Measurements from ENCODE around the gene TOPAZ1. TPM values are rescaled to one million over a fixed set of nuclear protein-coding genes. Genes with fewer than 3 reads are reported as not detected.

The TOPAZ1 gene
- total RNA-seq, 1 donor from 2014 or later, result not detected

GRCh38 chr3:44238889-44239288 lies 2.8 kb upstream of the TOPAZ1 start:
- H3K27ac ChIP-seq (ENCODE audit: low read depth, low read length), result no peak overlapping the region
- no peaks in the 10 kb centered on the region for H3K9me3 ChIP-seq (ENCODE audit: control insufficient read depth in 3 of 3, low read length in 3 of 3)
- H3K4me1 ChIP-seq (ENCODE audit: control insufficient read depth in 3 of 3, insufficient read depth in 3 of 3, low read length in 3 of 3), result no peaks in the 10 kb centered on the region
- H3K9ac ChIP-seq (ENCODE audit: low read depth in 1 of 3, low read length in 3 of 3), result no peak overlapping the region
- H3K36me3 ChIP-seq (ENCODE audit: control insufficient read depth in 3 of 3, insufficient read depth in 3 of 3, low read length in 3 of 3), result no peaks in the 10 kb centered on the region
- no peaks in the 10 kb centered on the region for H3K27me3 ChIP-seq (ENCODE audit: control insufficient read depth in 3 of 3, insufficient read depth in 3 of 3, low read length in 3 of 3)
- H3K4me3 ChIP-seq (ENCODE audit: low read length in 3 of 3), result no peak overlapping the region

GRCh38 chr3:44240061-44240460 lies 1.6 kb upstream of the TOPAZ1 start:
- no peaks in the 10 kb centered on the region for H3K4me1 ChIP-seq (ENCODE audit: control insufficient read depth in 3 of 3, insufficient read depth in 3 of 3, low read length in 3 of 3)
- no peak overlapping the region for H3K4me3 ChIP-seq (ENCODE audit: low read length in 3 of 3)
- H3K9ac ChIP-seq (ENCODE audit: low read depth in 1 of 3, low read length in 3 of 3), result no peak overlapping the region
- H3K27ac ChIP-seq (ENCODE audit: low read depth, low read length), result no peak overlapping the region
- H3K27me3 ChIP-seq (ENCODE audit: control insufficient read depth in 3 of 3, insufficient read depth in 3 of 3, low read length in 3 of 3), result no peaks in the 10 kb centered on the region
- H3K9me3 ChIP-seq (ENCODE audit: control insufficient read depth in 3 of 3, low read length in 3 of 3), result no peaks in the 10 kb centered on the region
- no peaks in the 10 kb centered on the region for H3K36me3 ChIP-seq (ENCODE audit: control insufficient read depth in 3 of 3, insufficient read depth in 3 of 3, low read length in 3 of 3)

GRCh38 chr3:44242721-44243120 lies 1.0 kb downstream of the TOPAZ1 start:
- no peaks in the 10 kb centered on the region for H3K27me3 ChIP-seq (ENCODE audit: control insufficient read depth in 3 of 3, insufficient read depth in 3 of 3, low read length in 3 of 3)
- no peak overlapping the region for H3K9ac ChIP-seq (ENCODE audit: low read depth in 1 of 3, low read length in 3 of 3)
- H3K9me3 ChIP-seq (ENCODE audit: control insufficient read depth in 3 of 3, low read length in 3 of 3), result peaks cover 0 to under 1% (median 0%) of the 10 kb centered on the region in 3 donors
- no peak overlapping the region for H3K4me3 ChIP-seq (ENCODE audit: low read length in 3 of 3)
- H3K4me1 ChIP-seq (ENCODE audit: control insufficient read depth in 3 of 3, insufficient read depth in 3 of 3, low read length in 3 of 3), result no peaks in the 10 kb centered on the region
- no peaks in the 10 kb centered on the region for H3K36me3 ChIP-seq (ENCODE audit: control insufficient read depth in 3 of 3, insufficient read depth in 3 of 3, low read length in 3 of 3)
- H3K27ac ChIP-seq (ENCODE audit: low read depth, low read length), result no peak overlapping the region

GRCh38 chr3:44248152-44248551 lies 6.5 kb downstream of the TOPAZ1 start:
- Histone ChIP-seq H3K9ac (ENCODE audit: low read depth in 1 of 3, low read length in 3 of 3) (no peak overlapping the region), H3K4me1 (ENCODE audit: control insufficient read depth in 3 of 3, insufficient read depth in 3 of 3, low read length in 3 of 3) (no peaks in the 10 kb centered on the region), H3K27ac (ENCODE audit: low read depth, low read length) (no peak overlapping the region), H3K36me3 (ENCODE audit: control insufficient read depth in 3 of 3, insufficient read depth in 3 of 3, low read length in 3 of 3) (no peaks in the 10 kb centered on the region), H3K4me3 (ENCODE audit: low read length in 3 of 3) (no peak overlapping the region), H3K27me3 (ENCODE audit: control insufficient read depth in 3 of 3, insufficient read depth in 3 of 3, low read length in 3 of 3) (no peaks in the 10 kb centered on the region), H3K9me3 (ENCODE audit: control insufficient read depth in 3 of 3, low read length in 3 of 3) (peaks cover 0 to 5% (median 0%) of the 10 kb centered on the region in 3 donors)

- Histone ChIP-seq H3K27me3 (ENCODE audit: control insufficient read depth in 3 of 3, insufficient read depth in 3 of 3, low read length in 3 of 3) (no peaks in the 10 kb centered on the region), H3K27ac (ENCODE audit: low read depth, low read length) (no peak overlapping the region)
Measured at GRCh38 chr3:44252332-44252959, 10.8 kb downstream of the TOPAZ1 start.

GRCh38 chr3:44259404-44259803 lies 17.7 kb downstream of the TOPAZ1 start:
- H3K9ac ChIP-seq (ENCODE audit: low read depth in 1 of 3, low read length in 3 of 3), result no peak overlapping the region
- peaks cover 0 to 3% (median 2%) of the 10 kb centered on the region in 3 donors for H3K9me3 ChIP-seq (ENCODE audit: control insufficient read depth in 3 of 3, low read length in 3 of 3)
- no peaks in the 10 kb centered on the region for H3K36me3 ChIP-seq (ENCODE audit: control insufficient read depth in 3 of 3, insufficient read depth in 3 of 3, low read length in 3 of 3)
- no peak overlapping the region for H3K4me3 ChIP-seq (ENCODE audit: low read length in 3 of 3)
- no peaks in the 10 kb centered on the region for H3K27me3 ChIP-seq (ENCODE audit: control insufficient read depth in 3 of 3, insufficient read depth in 3 of 3, low read length in 3 of 3)
- H3K27ac ChIP-seq (ENCODE audit: low read depth, low read length), result no peak overlapping the region
- H3K4me1 ChIP-seq (ENCODE audit: control insufficient read depth in 3 of 3, insufficient read depth in 3 of 3, low read length in 3 of 3), result no peaks in the 10 kb centered on the region

More at GRCh38 chr3:44252332-44252959, 10.8 kb downstream of the TOPAZ1 start:
- H3K4me3 ChIP-seq (ENCODE audit: low read length in 3 of 3), result no peak overlapping the region
- H3K4me1 ChIP-seq (ENCODE audit: control insufficient read depth in 3 of 3, insufficient read depth in 3 of 3, low read length in 3 of 3), result no peaks in the 10 kb centered on the region
- H3K9me3 ChIP-seq (ENCODE audit: control insufficient read depth in 3 of 3, low read length in 3 of 3), result peaks cover 0 to 5% (median 0%) of the 10 kb centered on the region in 3 donors
- no peaks in the 10 kb centered on the region for H3K36me3 ChIP-seq (ENCODE audit: control insufficient read depth in 3 of 3, insufficient read depth in 3 of 3, low read length in 3 of 3)
- H3K9ac ChIP-seq (ENCODE audit: low read depth in 1 of 3, low read length in 3 of 3), result no peak overlapping the region

GRCh38 chr3:44264146-44264545 lies 22.5 kb downstream of the TOPAZ1 start:
- Histone ChIP-seq H3K4me3 (ENCODE audit: low read length in 3 of 3) (no peak overlapping the region), H3K4me1 (ENCODE audit: control insufficient read depth in 3 of 3, insufficient read depth in 3 of 3, low read length in 3 of 3) (no peaks in the 10 kb centered on the region), H3K9me3 (ENCODE audit: control insufficient read depth in 3 of 3, low read length in 3 of 3) (peaks cover 0 to 3% (median 2%) of the 10 kb centered on the region in 3 donors), H3K36me3 (ENCODE audit: control insufficient read depth in 3 of 3, insufficient read depth in 3 of 3, low read length in 3 of 3) (no peaks in the 10 kb centered on the region), H3K27ac (ENCODE audit: low read depth, low read length) (no peak overlapping the region), H3K27me3 (ENCODE audit: control insufficient read depth in 3 of 3, insufficient read depth in 3 of 3, low read length in 3 of 3) (no peaks in the 10 kb centered on the region), H3K9ac (ENCODE audit: low read depth in 1 of 3, low read length in 3 of 3) (no peak overlapping the region)

- Histone ChIP-seq H3K4me1 (ENCODE audit: control insufficient read depth in 3 of 3, insufficient read depth in 3 of 3, low read length in 3 of 3) (no peaks in the 10 kb centered on the region), H3K27me3 (ENCODE audit: control insufficient read depth in 3 of 3, insufficient read depth in 3 of 3, low read length in 3 of 3) (no peaks in the 10 kb centered on the region), H3K9ac (ENCODE audit: low read depth in 1 of 3, low read length in 3 of 3) (no peak overlapping the region), H3K4me3 (ENCODE audit: low read length in 3 of 3) (no peak overlapping the region), H3K27ac (ENCODE audit: low read depth, low read length) (no peak overlapping the region), H3K9me3 (ENCODE audit: control insufficient read depth in 3 of 3, low read length in 3 of 3) (peaks cover 0 to 3% (median 2%) of the 10 kb centered on the region in 3 donors), H3K36me3 (ENCODE audit: control insufficient read depth in 3 of 3, insufficient read depth in 3 of 3, low read length in 3 of 3) (no peaks in the 10 kb centered on the region)
Measured at GRCh38 chr3:44265815-44266214, 24.1 kb downstream of the TOPAZ1 start.

- no peak overlapping the region for H3K9ac ChIP-seq (ENCODE audit: low read depth in 1 of 3, low read length in 3 of 3)
- H3K4me3 ChIP-seq (ENCODE audit: low read length in 3 of 3), result no peak overlapping the region
- H3K9me3 ChIP-seq (ENCODE audit: control insufficient read depth in 3 of 3, low read length in 3 of 3), result peaks cover 0 to 4% (median 0%) of the 10 kb centered on the region in 3 donors
- no peaks in the 10 kb centered on the region for H3K36me3 ChIP-seq (ENCODE audit: control insufficient read depth in 3 of 3, insufficient read depth in 3 of 3, low read length in 3 of 3)
- H3K4me1 ChIP-seq (ENCODE audit: control insufficient read depth in 3 of 3, insufficient read depth in 3 of 3, low read length in 3 of 3), result no peaks in the 10 kb centered on the region
- no peak overlapping the region for H3K27ac ChIP-seq (ENCODE audit: low read depth, low read length)
- no peaks in the 10 kb centered on the region for H3K27me3 ChIP-seq (ENCODE audit: control insufficient read depth in 3 of 3, insufficient read depth in 3 of 3, low read length in 3 of 3)
Measured at GRCh38 chr3:44272191-44272590, 30.5 kb downstream of the TOPAZ1 start.

- Histone ChIP-seq H3K9me3 (ENCODE audit: control insufficient read depth in 3 of 3, low read length in 3 of 3) (peaks cover 0 to 4% (median 0%) of the 10 kb centered on the region in 3 donors), H3K27me3 (ENCODE audit: control insufficient read depth in 3 of 3, insufficient read depth in 3 of 3, low read length in 3 of 3) (no peaks in the 10 kb centered on the region), H3K4me3 (ENCODE audit: low read length in 3 of 3) (no peak overlapping the region)
Measured at GRCh38 chr3:44277925-44278324, 36.2 kb downstream of the TOPAZ1 start.

More at GRCh38 chr3:44277925-44278324, 36.2 kb downstream of the TOPAZ1 start:
- Histone ChIP-seq H3K9ac (ENCODE audit: low read depth in 1 of 3, low read length in 3 of 3) (no peak overlapping the region), H3K36me3 (ENCODE audit: control insufficient read depth in 3 of 3, insufficient read depth in 3 of 3, low read length in 3 of 3) (no peaks in the 10 kb centered on the region), H3K27ac (ENCODE audit: low read depth, low read length) (no peak overlapping the region), H3K4me1 (ENCODE audit: control insufficient read depth in 3 of 3, insufficient read depth in 3 of 3, low read length in 3 of 3) (no peaks in the 10 kb centered on the region)
